Caco-2 (cell line): Measurements from ENCODE around the gene NEK11. TPM values are rescaled to one million over a fixed set of nuclear protein-coding genes. Genes with fewer than 3 reads are reported as not detected.
A peak's percentile ranks its signal among the peaks of the same experiment; 100 is the strongest.

Experiments used
- BruUV-seq: library from RNA; stranded (reverse); fragments of 400-500 nt; replicated peaks from 2 replicates; lab custom pipeline; 2021; lab: Mats Ljungman, UMichigan
- CTCF ChIA-PET: fragments of 300-600 bp; sonication (Branson Sonifier 250); formaldehyde crosslinking; loops from one replicate; lab custom pipeline; 2022; ENCODE audit warnings: antibody characterized with exemption; lab: Charles Lee
- POLR2A ChIA-PET: fragments of 300-600 bp; sonication (Branson Sonifier 250); formaldehyde crosslinking; loops from one replicate; lab custom pipeline; 2022; ENCODE audit warnings: antibody characterized with exemption; lab: Charles Lee
- DNase-seq, 2 experiments: peaks; one replicate each; pipeline versions ENCODE4 v3.0.0 to v3.0.0-alpha.2; 2020 to 2022
- H3K27me3 ChIP-seq: replicated peaks from 2 replicates; pipeline ENCODE4 v1.6.0; 2011; ENCODE audit warnings: low read length; ENCODE audit not compliant: control insufficient read depth, insufficient read depth
- H3K36me3 ChIP-seq: 2 replicates; pipeline ENCODE4 v1.5.1; 2011; ENCODE audit warnings: low read length; ENCODE audit not compliant: control insufficient read depth, insufficient read depth
- H3K4me1 ChIP-seq: fragments of 250-450 bp; sonication (Bioruptor Pico); 2 replicates; pipeline ENCODE4 v1.5.1; 2020; ENCODE audit warnings: mild to moderate bottlenecking
- H3K4me3 ChIP-seq: 2 replicates; pipeline ENCODE4 v1.5.1; 2011; ENCODE audit warnings: low read depth, mild to moderate bottlenecking, control low read depth, low read length
- H3K9me3 ChIP-seq: fragments of 250-450 bp; sonication (Bioruptor Pico); 2 replicates; pipeline ENCODE4 v1.5.1; 2020; ENCODE audit warnings: mild to moderate bottlenecking, moderate library complexity
- H3K27ac Mint-ChIP-seq: one replicate; pipeline ENCODE4 v1.8.0; 2022; ENCODE audit warnings: mixed read lengths; ENCODE audit not compliant: unreplicated experiment
- H3K27me3 Mint-ChIP-seq: one replicate; pipeline ENCODE4 v1.8.0; 2022; ENCODE audit warnings: mixed read lengths; ENCODE audit not compliant: insufficient read depth, unreplicated experiment
- H3K36me3 Mint-ChIP-seq: one replicate; pipeline ENCODE4 v1.8.0; 2022; ENCODE audit warnings: mild to moderate bottlenecking, mixed read lengths; ENCODE audit not compliant: insufficient read depth, unreplicated experiment
- H3K4me1 Mint-ChIP-seq: one replicate; pipeline ENCODE4 v1.8.0; 2022; ENCODE audit warnings: low read depth, mixed read lengths; ENCODE audit not compliant: unreplicated experiment
- H3K4me3 Mint-ChIP-seq: one replicate; pipeline ENCODE4 v1.8.0; 2022; ENCODE audit warnings: mild to moderate bottlenecking, moderate library complexity, mixed read lengths; ENCODE audit not compliant: unreplicated experiment
- H3K9me3 Mint-ChIP-seq: one replicate; pipeline ENCODE4 v1.8.0; 2022; ENCODE audit warnings: mixed read lengths; ENCODE audit not compliant: unreplicated experiment
- intact Hi-C: fragments of 100-400 bp; cut with micrococcal nuclease; formaldehyde crosslinking; loops from one replicate; pipeline ENCODE4 v1.10.0; 2022; ENCODE audit not compliant: unreplicated experiment
- total RNA-seq: library from RNA; stranded (reverse); gene quantifications from 2 replicates; pipeline ENCODE4 v1.2.3, GENCODE V29; 2022
- TF ChIP-seq, protein P1 (sequence below), 2 experiments: fragments of 200-600 bp in 1 of 2; IDR thresholded peaks; 1 replicate in 1 of 2; 2 replicates in 1 of 2; pipeline versions ENCODE4 v1.5.1 to v1.8.0; 2011 to 2022; ENCODE audit warnings: antibody characterized with exemption in 1 of 2, control low read depth in 1 of 2, inconsistent platforms in 1 of 2, low read depth in 1 of 2, low read length in 1 of 2, mild to moderate bottlenecking in 1 of 2, moderate library complexity in 1 of 2; ENCODE audit not compliant: insufficient read depth in 1 of 2, severe bottlenecking in 1 of 2, unreplicated experiment in 1 of 2

NEK11 gene
- total RNA-seq, 1 experiment from 2014 or later, result 4.4 TPM

DNA sequence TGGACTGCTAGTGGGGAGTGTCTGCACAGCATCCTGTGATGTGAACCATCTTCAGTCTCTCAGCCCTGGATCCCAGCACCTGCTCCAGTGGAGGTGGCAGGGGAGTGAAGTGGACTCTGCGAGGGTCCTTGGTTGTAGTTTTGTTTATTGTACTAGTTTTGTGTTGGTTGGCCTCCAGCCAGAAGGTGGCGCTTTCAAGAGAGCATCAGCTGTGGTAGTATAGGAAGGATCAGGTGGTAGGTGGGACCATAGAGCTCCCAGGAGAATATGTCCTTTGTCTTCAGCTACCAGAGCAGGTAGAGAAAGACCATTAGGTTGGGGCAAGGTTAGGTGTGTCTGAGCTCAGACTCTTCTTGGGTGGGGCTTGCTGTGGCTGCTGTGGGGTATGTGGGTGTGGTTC lies 20.9 kb downstream of the NEK11 start:
- BruUV-seq, result no TSS peak
- H3K9me3 Mint-ChIP-seq, result peaks cover 14% of the 10 kb centered on the region
- ChIA-PET CTCF (no interaction called here), POLR2A (no interaction called here)
- peak in 1 of 2 experiments; percentile 39 for DNase-seq
- Histone ChIP-seq H3K4me3 (peak overlapping the region; percentile 11; the same call in 1 of the 2 replicates), H3K9me3 (no peaks in the 10 kb centered on the region), H3K36me3 (no peaks in the 10 kb centered on the region), H3K4me1 (no peaks in the 10 kb centered on the region), H3K27me3 (no peaks in the 10 kb centered on the region)
- peak overlapping the region; percentile 65 for H3K4me3 Mint-ChIP-seq
- H3K36me3 Mint-ChIP-seq, result no peaks in the 10 kb centered on the region
- intact Hi-C loops, result no loop called here
- TF ChIP-seq, protein P1, sequence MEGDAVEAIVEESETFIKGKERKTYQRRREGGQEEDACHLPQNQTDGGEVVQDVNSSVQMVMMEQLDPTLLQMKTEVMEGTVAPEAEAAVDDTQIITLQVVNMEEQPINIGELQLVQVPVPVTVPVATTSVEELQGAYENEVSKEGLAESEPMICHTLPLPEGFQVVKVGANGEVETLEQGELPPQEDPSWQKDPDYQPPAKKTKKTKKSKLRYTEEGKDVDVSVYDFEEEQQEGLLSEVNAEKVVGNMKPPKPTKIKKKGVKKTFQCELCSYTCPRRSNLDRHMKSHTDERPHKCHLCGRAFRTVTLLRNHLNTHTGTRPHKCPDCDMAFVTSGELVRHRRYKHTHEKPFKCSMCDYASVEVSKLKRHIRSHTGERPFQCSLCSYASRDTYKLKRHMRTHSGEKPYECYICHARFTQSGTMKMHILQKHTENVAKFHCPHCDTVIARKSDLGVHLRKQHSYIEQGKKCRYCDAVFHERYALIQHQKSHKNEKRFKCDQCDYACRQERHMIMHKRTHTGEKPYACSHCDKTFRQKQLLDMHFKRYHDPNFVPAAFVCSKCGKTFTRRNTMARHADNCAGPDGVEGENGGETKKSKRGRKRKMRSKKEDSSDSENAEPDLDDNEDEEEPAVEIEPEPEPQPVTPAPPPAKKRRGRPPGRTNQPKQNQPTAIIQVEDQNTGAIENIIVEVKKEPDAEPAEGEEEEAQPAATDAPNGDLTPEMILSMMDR (IDR thresholded peaks at IDR 0.05; ENCODE audit: insufficient read depth in 1 of 2, low read depth in 1 of 2, low read length in 1 of 2, severe bottlenecking in 1 of 2, unreplicated experiment in 1 of 2), result peak; percentile 15 to 26
- H3K27ac Mint-ChIP-seq, result peak overlapping the region; percentile 67
- peaks cover 10% of the 10 kb centered on the region for H3K4me1 Mint-ChIP-seq
- no peaks in the 10 kb centered on the region for H3K27me3 Mint-ChIP-seq

GRCh38 chr3:131048030-131048429 lies 21.4 kb downstream of the NEK11 start:
- Histone ChIP-seq H3K27me3 (no peaks in the 10 kb centered on the region), H3K4me3 (peak overlapping the region; percentile 11; the same call in 1 of the 2 replicates), H3K9me3 (no peaks in the 10 kb centered on the region), H3K4me1 (no peaks in the 10 kb centered on the region), H3K36me3 (no peaks in the 10 kb centered on the region)
- Mint-ChIP-seq H3K27me3 (no peaks in the 10 kb centered on the region), H3K27ac (peak overlapping the region; percentile 67), H3K36me3 (no peaks in the 10 kb centered on the region), H3K4me1 (peaks cover 10% of the 10 kb centered on the region), H3K9me3 (peaks cover 14% of the 10 kb centered on the region), H3K4me3 (peak overlapping the region; percentile 65)
- ChIA-PET POLR2A (no interaction called here), CTCF (no interaction called here)
- no TSS peak for BruUV-seq
- TF ChIP-seq, protein P1 (IDR thresholded peaks at IDR 0.05; ENCODE audit: insufficient read depth in 1 of 2, low read depth in 1 of 2, low read length in 1 of 2, severe bottlenecking in 1 of 2, unreplicated experiment in 1 of 2), result no peak
- DNase-seq, result no peak
- intact Hi-C loops, result no loop called here

GRCh38 chr3:131050001-131050400 lies 23.3 kb downstream of the NEK11 start:
- intact Hi-C loops, result no loop called here
- TF ChIP-seq, protein P1 (IDR thresholded peaks at IDR 0.05; ENCODE audit: insufficient read depth in 1 of 2, low read depth in 1 of 2, low read length in 1 of 2, severe bottlenecking in 1 of 2, unreplicated experiment in 1 of 2), result no peak
- no peaks in the 10 kb centered on the region for H3K27me3 Mint-ChIP-seq
- no peak overlapping the region for H3K4me3 ChIP-seq
- no peaks in the 10 kb centered on the region for H3K9me3 ChIP-seq
- POLR2A ChIA-PET, result no interaction called here
- no peak overlapping the region for H3K27ac Mint-ChIP-seq
- no peak for DNase-seq
- no peak overlapping the region for H3K4me3 Mint-ChIP-seq
- CTCF ChIA-PET, result no interaction called here
- no peaks in the 10 kb centered on the region for H3K36me3 Mint-ChIP-seq
- no peaks in the 10 kb centered on the region for H3K27me3 ChIP-seq
- peaks cover 6% of the 10 kb centered on the region for H3K4me1 Mint-ChIP-seq
- no peaks in the 10 kb centered on the region for H3K36me3 ChIP-seq
- no TSS peak for BruUV-seq
- H3K4me1 ChIP-seq, result no peaks in the 10 kb centered on the region
- no peaks in the 10 kb centered on the region for H3K9me3 Mint-ChIP-seq
